ENCODE results near the gene MVB12B.

Gene MVB12B

DNA sequence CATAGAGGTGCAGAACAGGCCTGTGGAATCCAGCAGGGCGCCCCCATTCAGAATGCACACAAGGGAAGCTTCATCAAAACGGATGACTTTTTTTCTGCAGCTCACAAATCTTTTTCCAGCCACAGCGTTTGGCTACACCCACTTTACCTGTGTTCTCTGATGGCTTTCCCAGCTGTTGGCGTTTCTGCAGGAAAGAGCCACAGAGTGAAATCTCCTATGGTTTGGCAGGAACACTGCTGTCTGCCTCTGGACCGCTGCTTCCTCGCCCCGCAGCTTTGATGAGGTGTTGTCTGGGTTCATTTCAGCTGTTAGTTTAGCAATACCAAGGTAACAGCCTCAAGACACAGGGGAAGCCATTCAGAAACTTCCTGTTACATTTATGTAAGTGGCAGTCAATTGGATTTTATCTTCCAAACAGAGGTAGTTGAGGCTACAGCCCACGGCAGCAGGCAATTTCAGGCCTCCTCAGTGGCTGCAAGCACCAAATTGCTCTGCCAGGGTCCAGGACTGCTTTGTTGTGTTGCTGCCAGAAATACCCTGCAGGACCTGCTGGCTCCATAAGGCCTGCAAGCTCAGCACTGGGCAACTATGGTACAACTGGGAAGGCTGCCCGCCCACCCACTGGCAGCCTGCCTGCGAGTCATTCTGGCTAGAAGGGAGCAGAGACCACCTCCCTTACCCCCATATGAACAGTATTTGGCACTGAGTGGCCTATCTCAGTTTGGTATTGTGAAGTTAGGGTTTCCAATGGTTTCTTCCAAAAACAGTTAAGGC is 96.7 kb downstream of the MVB12B start:
- FAIRE-seq: no peak
- DNase-seq (ENCODE audit: low spot score): no peak

GRCh38 chr9:126423916-126424185 is 97.2 kb downstream of the MVB12B start:
- DNase-seq (ENCODE audit: low spot score) (no peak), FAIRE-seq (no peak)

DNA sequence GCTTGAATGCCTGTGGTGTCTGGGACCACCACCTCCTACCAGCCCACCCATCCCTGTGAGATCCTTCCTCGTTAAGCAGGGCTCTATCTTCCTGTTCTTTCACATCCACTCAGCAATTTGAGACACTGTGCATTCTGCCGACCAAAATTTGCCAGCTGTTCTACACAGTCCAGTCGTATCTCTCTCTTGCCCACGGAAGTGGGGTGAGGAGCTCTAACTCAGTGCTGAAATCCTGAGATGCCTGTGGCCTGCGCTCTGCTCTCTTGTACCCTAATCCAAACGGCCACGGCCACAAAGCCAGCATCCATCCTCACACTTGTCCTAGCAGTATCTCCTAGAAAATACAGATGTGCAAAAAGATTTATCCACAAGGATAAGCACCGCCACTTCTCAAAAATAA is 97.9 kb downstream of the MVB12B start:
- no peak for FAIRE-seq
- DNase-seq (ENCODE audit: low spot score): no peak

GRCh38 chr9:126428534-126429175 is 102.0 kb downstream of the MVB12B start:
- FAIRE-seq (no peak), DNase-seq (ENCODE audit: low spot score) (no peak)

- DNase-seq (ENCODE audit: low spot score) (no peak), FAIRE-seq (no peak)
Observed at GRCh38 chr9:126429190-126429589, 102.6 kb downstream of the MVB12B start.

DNA sequence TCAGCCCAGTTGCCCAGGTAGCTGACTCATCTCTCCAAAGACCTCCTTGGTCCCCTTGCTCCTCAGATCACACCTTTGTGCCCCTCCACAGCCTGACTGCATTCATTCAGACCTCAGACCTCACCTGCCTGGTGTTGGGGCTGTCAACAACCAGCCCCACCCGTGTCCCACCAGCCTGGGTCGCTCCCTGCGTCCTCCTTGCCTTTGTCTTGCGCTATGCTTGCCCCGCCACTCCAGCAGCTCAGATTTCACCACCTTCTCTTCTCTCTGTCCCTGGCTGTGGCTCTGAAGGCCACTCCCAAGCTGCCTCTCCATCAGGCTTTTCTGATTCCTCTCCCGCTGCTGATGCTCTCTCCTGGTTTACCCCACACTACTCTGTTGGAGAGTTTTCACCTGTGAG is 103.5 kb downstream of the MVB12B start:
- FAIRE-seq: no peak

DNA sequence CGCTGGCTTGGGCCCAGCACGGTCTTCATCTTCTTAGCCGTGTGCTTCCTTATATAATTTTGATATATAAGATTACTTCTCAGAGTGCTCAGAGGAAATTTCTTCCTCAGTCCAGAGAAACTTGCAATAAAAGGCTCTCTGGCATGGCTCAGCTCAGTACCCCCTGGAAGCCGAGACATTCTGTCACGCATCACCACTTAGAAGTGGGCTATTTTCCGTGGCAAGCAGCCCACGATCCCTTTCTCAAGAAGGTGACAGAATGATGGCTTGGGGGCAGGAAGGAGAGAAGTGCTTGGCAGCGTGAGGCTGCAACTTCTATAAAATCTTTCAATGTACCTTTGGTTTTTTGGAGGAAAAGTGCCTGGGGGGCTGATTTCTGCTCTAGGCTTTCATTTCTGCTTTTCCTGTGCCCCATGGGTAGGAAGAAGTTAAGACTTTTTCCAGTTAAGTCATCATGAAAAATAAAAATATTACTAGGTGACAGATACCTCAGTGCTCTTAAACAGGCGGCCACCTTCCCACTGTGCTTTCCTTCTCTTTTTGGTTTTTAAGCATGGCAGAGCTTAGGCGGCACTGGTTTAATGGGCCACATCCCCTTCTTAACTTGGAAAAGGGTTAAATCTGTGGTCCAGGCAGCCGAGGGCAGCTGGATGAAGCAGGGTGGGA is 104.6 kb downstream of the MVB12B start:
- DNase-seq (ENCODE audit: low spot score) (no peak), FAIRE-seq (no peak)

More for the DNA sequence above, 103.5 kb downstream of the MVB12B start:
- DNase-seq (ENCODE audit: low spot score): no peak

DNA sequence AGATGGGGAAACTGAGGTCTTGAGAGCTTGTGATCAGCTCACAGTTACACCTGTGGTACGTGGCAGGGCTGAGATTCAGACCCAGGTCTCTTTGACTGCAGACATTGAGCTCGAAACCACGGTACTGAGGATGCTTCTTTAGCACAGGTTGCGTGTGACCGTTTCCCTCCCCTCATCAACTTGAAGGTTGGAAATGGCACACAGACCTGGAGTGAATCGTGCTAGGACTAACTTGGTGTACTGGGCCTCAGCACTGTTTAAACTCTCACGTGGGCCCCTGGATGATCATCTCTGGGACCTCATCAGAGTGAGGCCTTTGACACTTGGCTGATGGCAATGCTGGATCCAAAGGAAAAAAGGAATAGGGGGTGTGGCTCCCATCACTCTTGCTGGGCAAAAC is 106.0 kb downstream of the MVB12B start:
- FAIRE-seq (no peak), DNase-seq (ENCODE audit: low spot score) (no peak)

DNA sequence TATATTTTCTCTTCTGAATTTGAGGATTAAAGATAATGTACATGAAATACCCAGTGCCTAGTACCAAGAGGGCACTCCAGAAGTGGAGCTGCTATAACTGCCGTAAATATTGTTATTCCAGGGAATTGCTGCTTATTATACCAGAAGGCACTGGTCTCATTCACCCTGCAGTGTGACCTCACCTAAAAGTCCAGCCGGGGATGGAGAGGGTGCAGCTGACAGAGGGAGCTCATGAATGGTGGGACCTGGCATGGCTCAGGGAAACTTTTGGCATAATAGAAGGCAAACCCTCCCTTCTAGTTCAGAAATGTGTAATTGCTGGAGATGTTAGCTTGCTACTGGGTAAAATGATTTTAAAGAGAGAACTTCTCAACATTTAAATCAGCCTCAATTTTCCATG is 108.5 kb downstream of the MVB12B start:
- FAIRE-seq (no peak), DNase-seq (ENCODE audit: low spot score) (no peak)

DNA sequence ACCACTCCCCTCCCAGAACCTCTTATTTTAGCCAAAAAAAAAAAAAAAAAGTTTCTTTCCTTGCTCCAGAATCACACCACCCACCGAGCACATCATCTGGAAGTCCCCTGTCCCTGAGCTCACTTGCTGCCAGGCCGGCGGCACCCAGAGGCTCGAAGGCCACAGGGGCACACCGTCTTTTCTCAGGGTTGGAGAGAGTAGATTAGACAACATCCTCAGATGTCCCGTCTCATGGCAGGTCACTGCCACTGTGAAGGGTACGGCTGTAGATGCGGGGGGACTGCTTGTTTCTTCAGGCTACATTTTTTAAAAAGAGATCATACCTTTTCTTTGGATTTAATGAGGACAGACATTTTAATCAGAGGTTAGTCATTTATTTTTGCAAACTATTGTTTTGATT is 109.0 kb downstream of the MVB12B start:
- FAIRE-seq (no peak), DNase-seq (ENCODE audit: low spot score) (no peak)

- FAIRE-seq (no peak), DNase-seq (ENCODE audit: low spot score) (no peak)
Observed at GRCh38 chr9:126436545-126437267, 110.1 kb downstream of the MVB12B start.

GRCh38 chr9:126437268-126437666 is 110.6 kb downstream of the MVB12B start:
- no peak for FAIRE-seq
- no peak for DNase-seq (ENCODE audit: low spot score)

- no peak for DNase-seq (ENCODE audit: low spot score)
- FAIRE-seq: no peak
Observed at GRCh38 chr9:126437701-126438100, 111.1 kb downstream of the MVB12B start.

DNA sequence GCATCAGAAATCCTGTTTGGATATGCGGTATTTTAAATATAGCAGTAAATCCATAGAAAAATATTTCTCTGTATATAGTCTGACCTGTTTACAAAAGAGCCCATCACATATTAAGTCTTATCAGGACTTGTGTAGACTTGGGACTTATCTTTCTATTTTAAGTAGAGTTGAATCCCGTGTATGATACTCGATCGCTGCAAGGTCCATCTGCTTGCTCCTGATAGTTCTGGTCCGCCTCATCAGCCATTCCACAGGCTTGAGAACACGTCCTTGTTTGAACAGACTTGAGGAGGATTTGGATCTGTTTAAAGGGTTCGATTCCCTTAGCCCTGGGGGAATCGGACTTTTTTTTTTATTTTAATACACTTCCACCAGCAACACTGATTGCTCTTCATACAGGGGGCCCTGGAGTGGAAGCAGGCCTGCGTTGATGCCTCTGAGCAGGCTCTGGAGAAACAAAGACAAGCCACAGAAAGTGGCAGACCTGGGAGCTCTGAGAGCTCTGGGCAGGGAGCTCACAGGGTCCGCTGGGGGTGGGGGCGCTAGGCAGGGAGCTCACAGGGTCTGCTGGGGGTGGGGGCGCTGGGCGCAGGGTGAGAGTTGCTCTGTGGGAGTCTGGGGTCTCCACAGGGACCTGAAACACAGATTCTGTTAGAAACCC is 112.2 kb downstream of the MVB12B start:
- FAIRE-seq: no peak
- no peak for DNase-seq (ENCODE audit: low spot score)

DNA sequence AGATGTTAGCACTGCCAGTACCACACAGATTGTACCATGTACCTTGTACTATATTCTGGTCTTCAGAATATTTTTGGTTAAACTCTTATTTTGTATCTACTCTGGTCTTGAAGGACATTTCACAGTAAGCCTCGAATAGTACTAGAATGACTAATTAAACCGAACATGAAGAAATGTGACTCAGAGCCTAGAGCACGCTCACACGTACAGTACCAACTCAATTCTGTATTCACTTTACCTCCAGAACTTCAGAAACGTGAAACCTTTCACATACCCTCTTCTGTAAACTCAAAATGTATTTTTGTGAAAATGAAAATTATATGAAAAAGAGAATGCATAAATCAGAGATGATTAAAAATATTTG is 112.8 kb downstream of the MVB12B start:
- FAIRE-seq: no peak
- no peak for DNase-seq (ENCODE audit: low spot score)

DNA sequence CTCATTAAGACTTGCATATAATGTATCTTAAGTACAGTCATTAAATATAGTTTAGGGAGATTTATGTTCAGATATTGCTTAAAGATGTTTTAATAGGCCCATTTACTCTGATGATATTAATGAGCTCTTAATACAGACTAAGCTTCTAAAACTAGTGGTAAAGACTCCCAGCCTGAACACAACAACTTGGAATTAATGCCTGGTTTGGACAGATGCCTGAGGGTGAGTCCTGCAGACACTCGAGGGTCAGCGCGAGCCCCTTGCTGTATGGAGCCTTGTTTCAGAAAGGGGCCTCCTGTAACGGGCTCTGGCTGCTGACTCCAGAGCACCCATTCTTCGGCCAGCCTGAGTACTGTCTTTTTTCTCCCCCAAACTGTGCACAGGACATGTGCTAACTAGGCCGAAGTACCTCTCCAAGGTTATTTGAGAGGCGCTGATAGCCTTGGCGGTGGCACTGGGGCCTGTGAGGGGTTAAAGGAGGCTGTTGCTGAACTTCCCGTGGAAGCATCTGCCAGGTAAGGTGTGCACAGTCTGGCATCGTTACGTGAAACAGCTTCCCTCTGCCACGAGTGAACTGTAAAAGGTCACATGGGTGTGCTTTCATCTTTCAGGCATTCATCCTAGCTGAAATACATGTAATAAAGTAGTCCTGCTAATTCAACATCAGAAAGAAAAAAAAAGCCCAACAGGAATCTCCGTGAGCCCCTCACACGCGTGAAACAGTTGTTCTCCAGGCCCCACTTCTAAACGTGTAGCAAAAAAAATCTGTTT is 113.4 kb downstream of the MVB12B start:
- DNase-seq (ENCODE audit: low spot score): no peak
- no peak for FAIRE-seq

- no peak for FAIRE-seq
Observed at GRCh38 chr9:126440940-126441339, 114.3 kb downstream of the MVB12B start.

DNA sequence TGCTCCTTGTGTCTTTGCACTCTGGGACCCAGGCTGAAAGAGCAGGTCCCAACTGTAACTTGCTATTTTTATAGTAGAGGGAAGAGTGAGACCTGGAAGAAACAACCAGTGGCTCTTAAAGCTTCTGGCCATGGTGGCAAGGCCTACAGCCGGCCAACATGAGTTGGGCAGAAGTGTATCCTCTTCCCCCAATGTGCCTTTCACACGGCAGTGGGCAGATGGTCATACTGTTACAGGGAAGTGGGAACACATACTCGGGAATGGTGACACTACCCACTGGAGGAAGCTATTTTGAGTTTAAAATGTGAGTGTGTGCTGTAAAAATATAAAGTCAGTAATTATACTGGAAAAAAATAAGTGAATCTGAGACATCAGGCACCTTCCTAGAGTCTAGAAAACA is 116.0 kb downstream of the MVB12B start:
- FAIRE-seq (no peak), DNase-seq (ENCODE audit: low spot score) (no peak)

More at GRCh38 chr9:126440940-126441339, 114.3 kb downstream of the MVB12B start:
- no peak for DNase-seq (ENCODE audit: low spot score)

GRCh38 chr9:126443144-126443543 is 116.5 kb downstream of the MVB12B start:
- FAIRE-seq: no peak

DNA sequence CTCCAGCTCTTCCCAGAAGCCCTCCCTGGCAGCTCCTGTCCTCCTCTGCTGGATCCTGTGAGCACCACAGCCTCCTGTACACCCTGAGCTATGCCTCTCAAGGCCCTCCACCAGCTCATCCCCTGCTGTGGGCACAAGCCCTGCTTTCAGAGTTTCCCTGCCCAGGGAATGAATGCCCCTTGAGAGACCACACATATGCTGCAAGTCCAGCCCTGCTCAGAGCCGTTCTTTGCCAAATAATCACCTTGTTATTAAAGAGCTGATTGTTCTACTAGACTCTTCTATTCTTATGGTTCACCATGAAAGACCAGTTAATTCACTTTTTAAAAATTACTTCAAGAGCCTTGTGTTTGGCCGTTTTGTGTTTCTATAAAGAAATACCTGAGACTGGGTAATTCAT is 121.5 kb downstream of the MVB12B start:
- no peak for FAIRE-seq
- no peak for DNase-seq (ENCODE audit: low spot score)

More at GRCh38 chr9:126443144-126443543, 116.5 kb downstream of the MVB12B start:
- DNase-seq (ENCODE audit: low spot score): no peak

Measured in urothelium cell line (cell line).